ENCODE results near the gene LRRC2. TPM values are rescaled to one million over a fixed set of nuclear protein-coding genes. Genes with fewer than 3 reads are reported as not detected.
"Not testable (repeated sequence)": the region's sequence is repeated elsewhere in the genome, so short reads cannot be mapped to it uniquely, and the experiment has no call there.

LRRC2 gene
- total RNA-seq, 1 experiment from 2014 or later, result 2.6 TPM

- peak; percentile 37; the same call in 2 of the 3 replicates for TF ChIP-seq CTCF (conservative IDR thresholded peaks at IDR 0.05)
- peaks cover 6% of the 10 kb centered on the region; the same call in 1 of the 2 replicates for H3K4me1 ChIP-seq (ENCODE audit: insufficient read depth, low read length)
- no peaks in the 10 kb centered on the region for H3K9me3 ChIP-seq (ENCODE audit: control insufficient read depth, low read depth, low read length)
- no peak overlapping the region for H4K5ac ChIP-seq (ENCODE audit: insufficient read length, low read depth, low read length)
- no peak overlapping the region for H2BK12ac ChIP-seq (ENCODE audit: insufficient read length, low read depth, low read length)
- H3K27me3 ChIP-seq (ENCODE audit: insufficient read depth, low read length), result no peaks in the 10 kb centered on the region
- no peak overlapping the region for H3K27ac ChIP-seq (ENCODE audit: insufficient read length, low read depth, low read length)
- no peak overlapping the region for H2AK5ac ChIP-seq (ENCODE audit: insufficient read length, low read length)
- peak overlapping the region; percentile 4 for H2AFZ ChIP-seq (ENCODE audit: low read length)
- peaks cover 32 to 43% (median 40%) of the 10 kb centered on the region in 3 experiments for H3K36me3 Mint-ChIP-seq (ENCODE audit: insufficient read depth in 1 of 3, low read depth in 3 of 3)
- no peaks in the 10 kb centered on the region for H3K79me1 ChIP-seq (ENCODE audit: insufficient read depth, low read depth, low read length, poor library complexity, severe bottlenecking)
- no peak overlapping the region for H3T11ph ChIP-seq (ENCODE audit: low read length)
- H3K27me3 Mint-ChIP-seq (ENCODE audit: low read depth), result peaks cover 13% of the 10 kb centered on the region
- DNase-seq, result no peak
- H3K4ac ChIP-seq (ENCODE audit: low read depth, low read length), result no peak overlapping the region
- no peak overlapping the region for H3K4me3 Mint-ChIP-seq
- no peak overlapping the region for H2BK120ac ChIP-seq (ENCODE audit: low read depth, low read length, poor library complexity, severe bottlenecking)
- H3K4me2 ChIP-seq (ENCODE audit: insufficient read depth, insufficient read length, low read length), result no peak overlapping the region
- no peak overlapping the region for H2BK20ac ChIP-seq (ENCODE audit: low read depth, low read length, poor library complexity, severe bottlenecking)
- no peak overlapping the region for H3K23ac ChIP-seq (ENCODE audit: insufficient read length, low read depth, low read length)
- no peak overlapping the region for H3K27ac Mint-ChIP-seq
- no CpG with 5 or more reads among the region's 14 CpGs for WGBS (ENCODE audit: extremely low coverage, insufficient read length, low lambda C conversion rate)
- peaks cover 22 to 28% of the 10 kb centered on the region in 2 experiments for H3K4me1 Mint-ChIP-seq
- no peak overlapping the region for H3K18ac ChIP-seq (ENCODE audit: insufficient read length, low read depth, low read length)
- peaks cover 43 to 50% of the 10 kb centered on the region in 2 experiments for H3K9me3 Mint-ChIP-seq
- no peaks in the 10 kb centered on the region for H3K23me2 ChIP-seq (ENCODE audit: insufficient read length, low read depth, low read length, poor library complexity, severe bottlenecking)
- no peak overlapping the region for H4K91ac ChIP-seq (ENCODE audit: insufficient read length, low read depth, low read length)
- H3K79me2 ChIP-seq (ENCODE audit: insufficient read depth, low read length), result no peaks in the 10 kb centered on the region
- H4K8ac ChIP-seq (replicated peaks; ENCODE audit: insufficient read length, low read depth, low read length), result no peak overlapping the region
- no peak overlapping the region for H3K56ac ChIP-seq (ENCODE audit: insufficient read length, low read depth, low read length)
- no peak overlapping the region for H3K14ac ChIP-seq (ENCODE audit: insufficient read depth, low read length)
- no peaks in the 10 kb centered on the region for H4K20me1 ChIP-seq (ENCODE audit: control insufficient read depth, insufficient read depth, insufficient read length)
- no peak overlapping the region for H3K9ac ChIP-seq (ENCODE audit: extremely low read depth, insufficient read length, low read length)
- no peak overlapping the region for H2BK15ac ChIP-seq (ENCODE audit: low read depth, low read length)
- H2BK5ac ChIP-seq (ENCODE audit: insufficient read length, low read length), result no peak overlapping the region
These were observed 27.3 kb upstream of the LRRC2 start for GRCh38 chr3:46593274-46593862.

GRCh38 chr3:46587268-46587667 is 21.2 kb upstream of the LRRC2 start:
- H3K9me3 Mint-ChIP-seq, result peaks cover 61 to 63% of the 10 kb centered on the region in 2 experiments
- H3K27me3 Mint-ChIP-seq (ENCODE audit: low read depth), result peaks cover 20% of the 10 kb centered on the region
- WGBS (ENCODE audit: extremely low coverage, insufficient read length, low lambda C conversion rate), result no CpG with 5 or more reads among the region's 3 CpGs

More at GRCh38 chr3:46587268-46587667, 21.2 kb upstream of the LRRC2 start:
- not testable (repeated sequence) for H3K4me1 ChIP-seq (ENCODE audit: insufficient read depth, low read length); H2AFZ ChIP-seq (ENCODE audit: low read length); H3K56ac ChIP-seq (ENCODE audit: insufficient read length, low read depth, low read length); H2BK20ac ChIP-seq (ENCODE audit: low read depth, low read length, poor library complexity, severe bottlenecking); H4K8ac ChIP-seq (replicated peaks; ENCODE audit: insufficient read length, low read depth, low read length); H3K9me3 ChIP-seq (ENCODE audit: control insufficient read depth, low read depth, low read length); H4K91ac ChIP-seq (ENCODE audit: insufficient read length, low read depth, low read length); H3K14ac ChIP-seq (ENCODE audit: insufficient read depth, low read length); H3K79me2 ChIP-seq (ENCODE audit: insufficient read depth, low read length); H3K27ac Mint-ChIP-seq; H3K23ac ChIP-seq (ENCODE audit: insufficient read length, low read depth, low read length); H3K4ac ChIP-seq (ENCODE audit: low read depth, low read length); H2BK15ac ChIP-seq (ENCODE audit: low read depth, low read length); H3K79me1 ChIP-seq (ENCODE audit: insufficient read depth, low read depth, low read length, poor library complexity, severe bottlenecking); H3K9ac ChIP-seq (ENCODE audit: extremely low read depth, insufficient read length, low read length); H3K4me2 ChIP-seq (ENCODE audit: insufficient read depth, insufficient read length, low read length); H3K27ac ChIP-seq (ENCODE audit: insufficient read length, low read depth, low read length); H2BK120ac ChIP-seq (ENCODE audit: low read depth, low read length, poor library complexity, severe bottlenecking); DNase-seq; H4K5ac ChIP-seq (ENCODE audit: insufficient read length, low read depth, low read length); H2BK12ac ChIP-seq (ENCODE audit: insufficient read length, low read depth, low read length); H3K18ac ChIP-seq (ENCODE audit: insufficient read length, low read depth, low read length); H3K23me2 ChIP-seq (ENCODE audit: insufficient read length, low read depth, low read length, poor library complexity, severe bottlenecking); H3K4me3 Mint-ChIP-seq; H4K20me1 ChIP-seq (ENCODE audit: control insufficient read depth, insufficient read depth, insufficient read length); H2BK5ac ChIP-seq (ENCODE audit: insufficient read length, low read length); H2AK5ac ChIP-seq (ENCODE audit: insufficient read length, low read length); H3T11ph ChIP-seq (ENCODE audit: low read length); H3K27me3 ChIP-seq (ENCODE audit: insufficient read depth, low read length)
- Mint-ChIP-seq H3K36me3 (ENCODE audit: insufficient read depth in 1 of 3, low read depth in 3 of 3) (peaks cover 76 to 99% (median 96%) of the 10 kb centered on the region in 3 experiments), H3K4me1 (peaks cover 13 to 28% of the 10 kb centered on the region in 2 experiments)
